ENCODE results near the gene IL32. TPM values are rescaled to one million over a fixed set of nuclear protein-coding genes. Genes with fewer than 3 reads are reported as not detected.
A peak's percentile ranks its signal among the peaks of the same experiment; 100 is the strongest.
"Not testable (repeated sequence)": the region's sequence is repeated elsewhere in the genome, so short reads cannot be mapped to it uniquely, and the experiment has no call there.

Gene IL32
- total RNA-seq, 1 donor from 2014 or later, result 0.53 TPM

DNA sequence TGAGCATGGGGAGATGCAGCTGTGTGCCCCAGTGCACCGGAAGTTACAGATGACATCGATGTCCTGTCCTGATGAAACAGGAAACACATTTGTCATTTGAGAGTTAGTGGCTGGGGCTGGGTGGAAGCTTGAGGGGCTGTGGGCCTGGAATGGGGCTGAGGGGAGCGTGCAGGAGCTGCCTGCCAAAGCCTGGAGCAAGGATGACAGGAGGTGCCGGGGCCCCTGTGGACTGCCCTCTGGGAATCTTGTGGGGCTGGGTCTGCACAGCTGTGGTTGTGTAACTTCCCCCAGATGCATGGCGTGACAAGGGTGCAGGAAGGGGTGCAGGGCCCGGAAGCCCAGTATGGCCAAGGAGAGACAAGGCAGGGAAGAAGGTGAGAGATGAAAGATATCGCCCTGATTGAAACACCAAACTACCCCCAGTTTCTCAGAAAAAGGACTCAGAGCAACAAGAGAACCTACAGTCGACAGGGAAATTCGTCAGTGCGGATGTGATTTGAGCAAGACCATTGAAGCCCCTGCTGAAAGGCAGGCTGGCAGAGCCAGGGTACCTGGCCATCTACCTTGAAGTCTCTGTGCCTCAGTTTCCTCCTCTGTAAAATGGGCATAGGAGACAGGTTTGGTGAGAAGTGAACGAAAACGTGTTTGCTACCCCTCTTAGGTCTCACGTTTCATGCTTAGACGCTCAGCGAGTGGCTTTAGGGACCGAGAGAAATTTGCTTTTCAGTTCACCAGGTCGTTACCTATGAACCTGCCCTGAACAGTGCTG, 10.3 kb upstream of the IL32 start:
- TF ChIP-seq, protein P1, sequence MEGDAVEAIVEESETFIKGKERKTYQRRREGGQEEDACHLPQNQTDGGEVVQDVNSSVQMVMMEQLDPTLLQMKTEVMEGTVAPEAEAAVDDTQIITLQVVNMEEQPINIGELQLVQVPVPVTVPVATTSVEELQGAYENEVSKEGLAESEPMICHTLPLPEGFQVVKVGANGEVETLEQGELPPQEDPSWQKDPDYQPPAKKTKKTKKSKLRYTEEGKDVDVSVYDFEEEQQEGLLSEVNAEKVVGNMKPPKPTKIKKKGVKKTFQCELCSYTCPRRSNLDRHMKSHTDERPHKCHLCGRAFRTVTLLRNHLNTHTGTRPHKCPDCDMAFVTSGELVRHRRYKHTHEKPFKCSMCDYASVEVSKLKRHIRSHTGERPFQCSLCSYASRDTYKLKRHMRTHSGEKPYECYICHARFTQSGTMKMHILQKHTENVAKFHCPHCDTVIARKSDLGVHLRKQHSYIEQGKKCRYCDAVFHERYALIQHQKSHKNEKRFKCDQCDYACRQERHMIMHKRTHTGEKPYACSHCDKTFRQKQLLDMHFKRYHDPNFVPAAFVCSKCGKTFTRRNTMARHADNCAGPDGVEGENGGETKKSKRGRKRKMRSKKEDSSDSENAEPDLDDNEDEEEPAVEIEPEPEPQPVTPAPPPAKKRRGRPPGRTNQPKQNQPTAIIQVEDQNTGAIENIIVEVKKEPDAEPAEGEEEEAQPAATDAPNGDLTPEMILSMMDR (IDR thresholded peaks at IDR 0.05; ENCODE audit: insufficient read depth, low read length, severe bottlenecking), result no peak
- DNase-seq (ENCODE audit: low read depth), result no peak
- H3K36me3 ChIP-seq (ENCODE audit: control insufficient read depth, insufficient read depth, low read length), result no peaks in the 10 kb centered on the region
- H3K4me3 ChIP-seq (ENCODE audit: low read depth, low read length), result no peak overlapping the region
- no peaks in the 10 kb centered on the region for H3K27me3 ChIP-seq (ENCODE audit: control insufficient read depth, insufficient read depth, low read length)
- FAIRE-seq, result no peak

DNA sequence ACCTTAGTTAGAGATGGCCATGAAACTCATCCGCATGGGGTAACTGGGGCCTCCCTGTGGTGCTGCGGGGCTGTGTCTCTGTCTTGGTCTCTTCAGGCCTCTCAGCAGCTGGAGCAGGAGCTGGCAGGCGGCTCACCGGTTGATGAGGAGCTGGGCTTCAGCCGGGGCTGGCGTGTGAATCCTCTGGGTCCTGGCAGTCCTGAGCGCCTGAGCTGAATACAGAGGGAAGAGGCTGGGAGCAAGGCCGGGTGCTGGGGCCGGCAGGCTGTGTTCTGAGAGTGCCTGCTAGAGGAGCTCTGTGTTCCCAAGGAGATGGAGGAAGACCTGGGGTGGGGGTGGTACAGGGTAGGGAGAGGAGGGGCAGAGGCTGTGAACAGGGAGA, 9.7 kb upstream of the IL32 start:
- not testable (repeated sequence) for FAIRE-seq; DNase-seq (ENCODE audit: low read depth); H3K36me3 ChIP-seq (ENCODE audit: control insufficient read depth, insufficient read depth, low read length); H3K27me3 ChIP-seq (ENCODE audit: control insufficient read depth, insufficient read depth, low read length); H3K4me3 ChIP-seq (ENCODE audit: low read depth, low read length)

GRCh38 chr16:3056336-3057180, 8.9 kb upstream of the IL32 start:
- no peaks in the 10 kb centered on the region for H3K36me3 ChIP-seq (ENCODE audit: control insufficient read depth, insufficient read depth, low read length)
- no peak for DNase-seq (ENCODE audit: low read depth)
- no peak overlapping the region for H3K4me3 ChIP-seq (ENCODE audit: low read depth, low read length)
- H3K27me3 ChIP-seq (ENCODE audit: control insufficient read depth, insufficient read depth, low read length), result no peaks in the 10 kb centered on the region
- FAIRE-seq, result no peak
- TF ChIP-seq, protein P1 (IDR thresholded peaks at IDR 0.05; ENCODE audit: insufficient read depth, low read length, severe bottlenecking), result no peak

- no peaks in the 10 kb centered on the region for H3K27me3 ChIP-seq (ENCODE audit: control insufficient read depth, insufficient read depth, low read length)
- TF ChIP-seq, protein P1 (IDR thresholded peaks at IDR 0.05; ENCODE audit: insufficient read depth, low read length, severe bottlenecking), result no peak
- FAIRE-seq (no peak), DNase-seq (ENCODE audit: low read depth) (no peak)
- no peaks in the 10 kb centered on the region for H3K36me3 ChIP-seq (ENCODE audit: control insufficient read depth, insufficient read depth, low read length)
- H3K4me3 ChIP-seq (ENCODE audit: low read depth, low read length), result peak overlapping the region; percentile 93
These were observed 8.0 kb upstream of the IL32 start for GRCh38 chr16:3057181-3058138.

DNA sequence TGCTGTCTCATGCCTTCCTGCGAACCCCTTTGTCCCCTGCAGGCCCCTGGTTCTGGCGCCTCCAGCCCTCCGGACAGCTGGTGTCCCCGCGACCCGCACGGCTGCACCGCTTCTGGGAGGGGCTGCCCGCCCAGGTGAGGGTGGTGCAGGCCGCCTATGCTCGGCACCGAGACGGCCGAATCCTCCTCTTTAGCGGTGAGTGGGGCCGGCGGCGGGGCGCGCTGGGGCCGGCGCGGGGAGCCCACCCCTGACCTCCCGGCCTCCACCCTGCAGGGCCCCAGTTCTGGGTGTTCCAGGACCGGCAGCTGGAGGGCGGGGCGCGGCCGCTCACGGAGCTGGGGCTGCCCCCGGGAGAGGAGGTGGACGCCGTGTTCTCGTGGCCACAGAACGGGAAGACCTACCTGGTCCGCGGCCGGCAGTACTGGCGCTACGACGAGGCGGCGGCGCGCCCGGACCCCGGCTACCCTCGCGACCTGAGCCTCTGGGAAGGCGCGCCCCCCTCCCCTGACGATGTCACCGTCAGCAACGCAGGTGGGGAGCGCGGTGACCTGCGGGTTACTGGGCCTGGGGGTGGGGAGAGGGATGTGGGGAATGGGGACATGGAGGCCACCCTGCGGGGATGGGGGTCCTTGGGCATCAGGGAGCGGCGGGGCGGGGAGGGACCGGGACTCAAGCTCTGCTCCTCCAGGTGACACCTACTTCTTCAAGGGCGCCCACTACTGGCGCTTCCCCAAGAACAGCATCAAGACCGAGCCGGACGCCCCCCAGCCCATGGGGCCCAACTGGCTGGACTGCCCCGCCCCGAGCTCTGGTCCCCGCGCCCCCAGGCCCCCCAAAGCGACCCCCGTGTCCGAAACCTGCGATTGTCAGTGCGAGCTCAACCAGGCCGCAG, 7.1 kb upstream of the IL32 start:
- H3K4me3 ChIP-seq (ENCODE audit: low read depth, low read length), result peak overlapping the region; percentile 93
- DNase-seq (ENCODE audit: low read depth), result peak; percentile 31
- no peak for FAIRE-seq

More for the DNA sequence above, 7.1 kb upstream of the IL32 start:
- H3K36me3 ChIP-seq (ENCODE audit: control insufficient read depth, insufficient read depth, low read length), result no peaks in the 10 kb centered on the region
- TF ChIP-seq, protein P1 (IDR thresholded peaks at IDR 0.05; ENCODE audit: insufficient read depth, low read length, severe bottlenecking), result peak; percentile 58
- no peaks in the 10 kb centered on the region for H3K27me3 ChIP-seq (ENCODE audit: control insufficient read depth, insufficient read depth, low read length)

Measured in bronchial epithelial cell (primary cell).